HG03066 (cell line): ENCODE results near the gene GPR183.
A peak's percentile ranks its signal among the peaks of the same experiment; 100 is the strongest.

Source experiments
- ATAC-seq: cut with Tn5 transposase; IDR thresholded peaks from one replicate; pipeline ENCODE4 v1.9.1; 2021; ENCODE audit warnings: low read depth; ENCODE audit not compliant: unreplicated experiment

Gene GPR183

GRCh38 chr13:99340638-99341037 is 33.4 kb upstream of the GPR183 start:
- ATAC-seq: no peak

- no peak for ATAC-seq
Measured at GRCh38 chr13:99339736-99340397, 32.7 kb upstream of the GPR183 start.

GRCh38 chr13:99339230-99339721 is 32.1 kb upstream of the GPR183 start:
- ATAC-seq: no peak

- ATAC-seq: peak; percentile 57
Measured at GRCh38 chr13:99335603-99336002, 28.4 kb upstream of the GPR183 start.

- no peak for ATAC-seq
Measured at GRCh38 chr13:99335087-99335486, 27.9 kb upstream of the GPR183 start.

GRCh38 chr13:99334221-99334620 is 27.0 kb upstream of the GPR183 start:
- ATAC-seq: no peak

- peak; percentile 24 for ATAC-seq
Measured at GRCh38 chr13:99332456-99332855, 25.3 kb upstream of the GPR183 start.

GRCh38 chr13:99331881-99332293 is 24.7 kb upstream of the GPR183 start:
- peak; percentile 92 for ATAC-seq

- no peak for ATAC-seq
Measured at GRCh38 chr13:99330942-99331341, 23.7 kb upstream of the GPR183 start.

GRCh38 chr13:99329477-99329876 is 22.3 kb upstream of the GPR183 start:
- no peak for ATAC-seq

GRCh38 chr13:99327761-99328160 is 20.6 kb upstream of the GPR183 start:
- no peak for ATAC-seq

GRCh38 chr13:99327126-99327525 is 19.9 kb upstream of the GPR183 start:
- ATAC-seq: no peak

GRCh38 chr13:99326012-99326411 is 18.8 kb upstream of the GPR183 start:
- ATAC-seq: no peak

GRCh38 chr13:99323488-99323887 is 16.3 kb upstream of the GPR183 start:
- ATAC-seq: no peak

- peak; percentile 85 for ATAC-seq
Measured at GRCh38 chr13:99322297-99323103, 15.3 kb upstream of the GPR183 start.

- ATAC-seq: no peak
Measured at GRCh38 chr13:99321709-99322108, 14.5 kb upstream of the GPR183 start.

GRCh38 chr13:99320693-99321481 is 13.7 kb upstream of the GPR183 start:
- no peak for ATAC-seq

GRCh38 chr13:99316657-99317256 is 9.6 kb upstream of the GPR183 start:
- no peak for ATAC-seq

GRCh38 chr13:99316224-99316623 is 9.0 kb upstream of the GPR183 start:
- no peak for ATAC-seq

GRCh38 chr13:99315186-99315585 is 8.0 kb upstream of the GPR183 start:
- no peak for ATAC-seq
